ENCODE data around the gene CA10. TPM values are rescaled to one million over a fixed set of nuclear protein-coding genes. Genes with fewer than 3 reads are reported as not detected.

Gene CA10
- total RNA-seq, 1 experiment from 2014 or later, result 0.46 TPM

- peaks cover 3% of the 10 kb centered on the region; the same call in 1 of the 2 replicates for H3K27me3 Mint-ChIP-seq (ENCODE audit: low read depth)
- no peak overlapping the region for H2AK5ac ChIP-seq (ENCODE audit: insufficient read length, low read length)
- H3K23ac ChIP-seq (ENCODE audit: insufficient read length, low read depth, low read length), result no peak overlapping the region
- no peak overlapping the region for H3K14ac ChIP-seq (ENCODE audit: insufficient read depth, low read length)
- H3K23me2 ChIP-seq (ENCODE audit: insufficient read length, low read depth, low read length, poor library complexity, severe bottlenecking), result no peaks in the 10 kb centered on the region
- H3K9me3 ChIP-seq (ENCODE audit: control insufficient read depth, low read depth, low read length), result no peaks in the 10 kb centered on the region
- TF ChIP-seq, protein P1, sequence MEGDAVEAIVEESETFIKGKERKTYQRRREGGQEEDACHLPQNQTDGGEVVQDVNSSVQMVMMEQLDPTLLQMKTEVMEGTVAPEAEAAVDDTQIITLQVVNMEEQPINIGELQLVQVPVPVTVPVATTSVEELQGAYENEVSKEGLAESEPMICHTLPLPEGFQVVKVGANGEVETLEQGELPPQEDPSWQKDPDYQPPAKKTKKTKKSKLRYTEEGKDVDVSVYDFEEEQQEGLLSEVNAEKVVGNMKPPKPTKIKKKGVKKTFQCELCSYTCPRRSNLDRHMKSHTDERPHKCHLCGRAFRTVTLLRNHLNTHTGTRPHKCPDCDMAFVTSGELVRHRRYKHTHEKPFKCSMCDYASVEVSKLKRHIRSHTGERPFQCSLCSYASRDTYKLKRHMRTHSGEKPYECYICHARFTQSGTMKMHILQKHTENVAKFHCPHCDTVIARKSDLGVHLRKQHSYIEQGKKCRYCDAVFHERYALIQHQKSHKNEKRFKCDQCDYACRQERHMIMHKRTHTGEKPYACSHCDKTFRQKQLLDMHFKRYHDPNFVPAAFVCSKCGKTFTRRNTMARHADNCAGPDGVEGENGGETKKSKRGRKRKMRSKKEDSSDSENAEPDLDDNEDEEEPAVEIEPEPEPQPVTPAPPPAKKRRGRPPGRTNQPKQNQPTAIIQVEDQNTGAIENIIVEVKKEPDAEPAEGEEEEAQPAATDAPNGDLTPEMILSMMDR (conservative IDR thresholded peaks at IDR 0.05), result no peak
- H3K9me3 Mint-ChIP-seq, result no peaks in the 10 kb centered on the region
- no peak overlapping the region for H3K18ac ChIP-seq (ENCODE audit: insufficient read length, low read depth, low read length)
- H2BK120ac ChIP-seq (ENCODE audit: low read depth, low read length, poor library complexity, severe bottlenecking), result no peak overlapping the region
- no peak for DNase-seq
- no peaks in the 10 kb centered on the region for H3K79me1 ChIP-seq (ENCODE audit: insufficient read depth, low read depth, low read length, poor library complexity, severe bottlenecking)
- H3K27ac ChIP-seq (ENCODE audit: insufficient read length, low read depth, low read length), result no peak overlapping the region
- no peak overlapping the region for H4K8ac ChIP-seq (replicated peaks; ENCODE audit: insufficient read length, low read depth, low read length)
- no peak overlapping the region for H3K4ac ChIP-seq (ENCODE audit: low read depth, low read length)
- no peak overlapping the region for H3K27ac Mint-ChIP-seq
- no peaks in the 10 kb centered on the region for H3K4me1 ChIP-seq (ENCODE audit: insufficient read depth, low read length)
- H2BK20ac ChIP-seq (ENCODE audit: low read depth, low read length, poor library complexity, severe bottlenecking), result no peak overlapping the region
- no peak overlapping the region for H3K4me3 Mint-ChIP-seq
- no peak overlapping the region for H2AFZ ChIP-seq (ENCODE audit: low read length)
- H3K36me3 Mint-ChIP-seq (ENCODE audit: insufficient read depth in 1 of 3, low read depth in 3 of 3), result no peaks in the 10 kb centered on the region
- H3K4me2 ChIP-seq (ENCODE audit: insufficient read depth, insufficient read length, low read length), result no peak overlapping the region
- H3K9ac ChIP-seq (ENCODE audit: extremely low read depth, insufficient read length, low read length), result no peak overlapping the region
- H4K5ac ChIP-seq (ENCODE audit: insufficient read length, low read depth, low read length), result no peak overlapping the region
- H2BK12ac ChIP-seq (ENCODE audit: insufficient read length, low read depth, low read length), result no peak overlapping the region
- no peak overlapping the region for H2BK5ac ChIP-seq (ENCODE audit: insufficient read length, low read length)
- WGBS (ENCODE audit: extremely low coverage, insufficient read length, low lambda C conversion rate), result no CpG with 5 or more reads among the region's 7 CpGs
- no peak overlapping the region for H2BK15ac ChIP-seq (ENCODE audit: low read depth, low read length)
- H4K20me1 ChIP-seq (ENCODE audit: control insufficient read depth, insufficient read depth, insufficient read length), result no peaks in the 10 kb centered on the region
- H3K79me2 ChIP-seq (ENCODE audit: insufficient read depth, low read length), result no peaks in the 10 kb centered on the region
- no peaks in the 10 kb centered on the region for H3K4me1 Mint-ChIP-seq
- H3K27me3 ChIP-seq (ENCODE audit: insufficient read depth, low read length), result no peaks in the 10 kb centered on the region
- no peak overlapping the region for H3K56ac ChIP-seq (ENCODE audit: insufficient read length, low read depth, low read length)
- H4K91ac ChIP-seq (ENCODE audit: insufficient read length, low read depth, low read length), result no peak overlapping the region
- H3T11ph ChIP-seq (ENCODE audit: low read length), result no peak overlapping the region
Measured at GRCh38 chr17:51709694-51710633, 448.6 kb downstream of the CA10 start.

Data from H9 (cell line).